HG03457 (cell line): ENCODE measurements around the gene RPS4Y2.

ENCODE experiments used
- ATAC-seq: cut with Tn5 transposase; IDR thresholded peaks from one replicate; pipeline ENCODE4 v1.9.1; 2021; ENCODE audit warnings: moderate number of reproducible peaks; ENCODE audit not compliant: unreplicated experiment

Gene RPS4Y2

GRCh38 chrY:20817067-20817466, 61.2 kb downstream of the RPS4Y2 start:
- ATAC-seq: no peak
